Ishikawa (cell line): ENCODE results near the gene FREM3.

Source experiments
- CEBPB ChIP-seq: IDR thresholded peaks from 2 replicates; pipeline ENCODE4 v1.6.1; 2012
- CREB1 ChIP-seq: IDR thresholded peaks from 2 replicates; pipeline ENCODE4 v1.6.1; 2012; ENCODE audit warnings: low read depth
- EGR1 ChIP-seq: IDR thresholded peaks from 2 replicates; pipeline ENCODE4 v1.6.1; 2012
- EP300 ChIP-seq: IDR thresholded peaks from 2 replicates; pipeline ENCODE4 v1.6.1; 2012; ENCODE audit warnings: borderline replicate concordance
- FOXM1 ChIP-seq: IDR thresholded peaks from 2 replicates; pipeline ENCODE4 v1.6.1; 2012; ENCODE audit warnings: low read depth, borderline replicate concordance
- MAX ChIP-seq: IDR thresholded peaks from 2 replicates; pipeline ENCODE4 v1.6.1; 2012
- NFIC ChIP-seq: IDR thresholded peaks from 2 replicates; pipeline ENCODE4 v1.6.1; 2012
- RAD21 ChIP-seq: IDR thresholded peaks from 2 replicates; pipeline ENCODE4 v1.6.1; 2012; ENCODE audit warnings: low read depth
- REST ChIP-seq: IDR thresholded peaks from 2 replicates; pipeline ENCODE4 v1.6.1; 2012; ENCODE audit warnings: low read depth, mild to moderate bottlenecking
- TAF1 ChIP-seq: IDR thresholded peaks from 2 replicates; pipeline ENCODE4 v1.6.1; 2012; ENCODE audit warnings: low read depth, mild to moderate bottlenecking
- TCF12 ChIP-seq: IDR thresholded peaks from 2 replicates; pipeline ENCODE4 v1.6.1; 2012; ENCODE audit warnings: low read depth
- TEAD4 ChIP-seq: IDR thresholded peaks from 2 replicates; pipeline ENCODE4 v1.6.1; 2012
- USF1 ChIP-seq: IDR thresholded peaks from 2 replicates; pipeline ENCODE4 v1.6.1; 2012
- YY1 ChIP-seq: IDR thresholded peaks from 2 replicates; pipeline ENCODE4 v1.6.1; 2012; ENCODE audit warnings: low read depth
- ZBTB7A ChIP-seq: IDR thresholded peaks from 2 replicates; pipeline ENCODE4 v1.6.1; 2012; ENCODE audit warnings: low read depth

FREM3 gene

GRCh38 chr4:143598816-143599215, 101.7 kb downstream of the FREM3 start:
- TF ChIP-seq EP300, result no peak
- TF ChIP-seq TAF1, result no peak
- TF ChIP-seq CEBPB, result no peak
- TF ChIP-seq USF1, result no peak
- no peak for TF ChIP-seq MAX
- TF ChIP-seq REST, result no peak
- TF ChIP-seq TEAD4, result no peak
- no peak for TF ChIP-seq ZBTB7A
- no peak for TF ChIP-seq TCF12
- TF ChIP-seq FOXM1, result no peak
- no peak for TF ChIP-seq NFIC
- TF ChIP-seq YY1, result no peak
- no peak for TF ChIP-seq RAD21
- no peak for TF ChIP-seq EGR1
- TF ChIP-seq CREB1, result no peak

- TF ChIP-seq FOXM1 (no peak), TEAD4 (no peak), TCF12 (no peak), CREB1 (no peak), RAD21 (no peak), CEBPB (no peak), ZBTB7A (no peak), EP300 (no peak), YY1 (no peak), TAF1 (no peak)
Measured at GRCh38 chr4:143597276-143597675, 103.2 kb downstream of the FREM3 start.

- peak; percentile 64 for TF ChIP-seq RAD21
- TF ChIP-seq TCF12, result no peak
Measured at GRCh38 chr4:143587703-143588102, 112.8 kb downstream of the FREM3 start.

GRCh38 chr4:143586080-143586479, 114.4 kb downstream of the FREM3 start:
- TF ChIP-seq MAX (no peak), NFIC (no peak), REST (no peak), FOXM1 (no peak), ZBTB7A (no peak), RAD21 (no peak), TEAD4 (no peak), TAF1 (no peak), EGR1 (no peak), USF1 (no peak), CREB1 (no peak), YY1 (no peak), CEBPB (no peak), TCF12 (no peak), EP300 (no peak)

GRCh38 chr4:143585548-143585947, 114.9 kb downstream of the FREM3 start:
- TF ChIP-seq CEBPB (no peak), MAX (no peak), YY1 (no peak), TCF12 (no peak), USF1 (no peak), RAD21 (no peak)
